Erythroblast (primary cell): ENCODE data around the gene MACROD2.

Source experiments
- GATA1 ChIP-seq: IDR thresholded peaks from 2 replicates; pipeline ENCODE4 v1.6.1; 2011; ENCODE audit warnings: low read depth, mild to moderate bottlenecking, control low read depth, low read length, moderate library complexity
- POLR2A ChIP-seq: IDR thresholded peaks from 2 replicates; pipeline ENCODE4 v1.6.1; 2011; ENCODE audit warnings: mild to moderate bottlenecking, low read length

DNA sequence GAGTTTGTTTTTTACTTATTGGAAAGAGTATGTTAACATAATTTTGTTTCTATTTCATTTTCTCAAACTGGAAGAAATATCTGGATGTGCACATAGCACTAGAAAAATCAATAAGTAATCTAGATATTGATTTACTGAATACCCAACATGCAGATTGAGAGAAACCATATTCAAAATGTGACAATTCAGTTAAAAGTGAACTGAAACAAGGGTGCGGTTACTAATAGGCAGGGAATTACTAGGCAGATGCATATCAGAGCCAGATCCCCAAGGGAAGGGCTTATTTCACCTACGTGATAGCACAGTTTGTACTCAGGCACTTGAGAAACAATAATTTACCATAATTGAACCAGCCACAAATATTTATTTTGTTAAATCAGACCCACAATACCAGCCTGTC lies 835.1 kb downstream of the MACROD2 start:
- TF ChIP-seq POLR2A, result no peak
- no peak for TF ChIP-seq GATA1
